ENCODE data around the gene MMP12. TPM values are rescaled to one million over a fixed set of nuclear protein-coding genes. Genes with fewer than 3 reads are reported as not detected.

MMP12 gene
- polyA plus RNA-seq, 3 donors, result not detected

DNA sequence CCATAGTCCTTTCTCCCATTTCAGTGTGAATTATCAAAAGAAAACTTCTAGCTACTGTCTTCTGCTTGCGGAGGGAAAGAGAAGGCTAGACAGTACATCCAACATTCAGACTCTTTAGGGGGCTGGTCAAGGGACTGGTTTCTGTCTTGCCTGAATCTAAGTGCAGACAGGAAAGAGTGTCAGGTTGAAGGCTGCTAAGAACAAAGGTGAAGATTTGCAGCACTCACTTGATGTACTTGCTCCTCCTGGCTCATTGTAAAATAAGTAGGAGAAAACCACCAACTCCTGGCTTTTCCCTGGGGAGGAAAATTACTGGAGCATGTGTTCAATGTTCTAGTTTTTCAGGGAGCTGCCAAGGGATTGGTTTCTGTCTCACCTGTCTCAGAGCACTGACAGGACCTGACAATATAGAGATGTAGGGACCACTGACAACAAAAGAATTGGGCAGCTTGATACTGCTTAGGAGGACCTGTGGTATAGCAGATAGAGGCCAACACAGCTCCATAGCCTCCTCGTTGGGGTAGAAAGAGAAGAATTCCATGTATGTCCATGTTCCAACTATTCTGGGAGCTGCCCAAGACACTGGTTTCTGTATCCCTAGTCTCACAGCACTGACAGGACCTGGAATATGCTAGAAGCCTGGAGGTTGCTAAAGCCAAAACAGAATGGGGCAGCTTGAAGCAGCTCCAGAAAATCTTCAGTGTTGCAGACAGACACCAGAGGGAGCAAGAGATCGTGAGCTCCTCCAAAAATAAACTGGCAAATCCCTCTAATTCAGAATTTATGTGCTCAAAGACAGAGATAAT lies 39.7 kb upstream of the MMP12 start:
- peaks cover 0 to 1% (median 0%) of the 10 kb centered on the region in 7 donors for H3K9me3 Mint-ChIP-seq
- no CpG with 5 or more reads among the region's 3 CpGs for WGBS (ENCODE audit: insufficient coverage)
- Histone ChIP-seq H3K27ac (ENCODE audit: low read depth in 1 of 2, low read length in 2 of 2) (no peak overlapping the region), H3K27me3 (ENCODE audit: control insufficient read depth in 2 of 2, insufficient read depth in 2 of 2, low read length in 2 of 2) (peaks cover 33 to 34% of the 10 kb centered on the region in 2 donors), H3K9me3 (replicated peaks in 1 of 2; ENCODE audit: control insufficient read depth in 1 of 2, insufficient read depth in 1 of 2, low read length in 2 of 2) (no peaks in the 10 kb centered on the region), H3K4me2 (replicated peaks; ENCODE audit: extremely low read depth, low read length, poor library complexity, severe bottlenecking) (no peak overlapping the region), H3K79me2 (ENCODE audit: insufficient read depth, low read length) (no peaks in the 10 kb centered on the region), H3K4me3 (replicated peaks in 1 of 3; ENCODE audit: low read depth in 2 of 3, low read length in 3 of 3) (no peak overlapping the region), H2AFZ (ENCODE audit: insufficient read depth, low read depth, low read length, poor library complexity, severe bottlenecking) (no peak overlapping the region), H3K36me3 (replicated peaks in 1 of 2; ENCODE audit: control insufficient read depth in 1 of 2, insufficient read depth in 2 of 2, low read length in 2 of 2) (no peaks in the 10 kb centered on the region), H4K20me1 (ENCODE audit: insufficient read depth, low read length) (no peaks in the 10 kb centered on the region), H3K4me1 (ENCODE audit: control insufficient read depth in 1 of 2, insufficient read depth in 2 of 2, low read length in 2 of 2) (peaks cover 3 to 4% of the 10 kb centered on the region in 2 donors), H3K9ac (ENCODE audit: insufficient read depth, low read length, poor library complexity, severe bottlenecking) (no peak overlapping the region)
- intact Hi-C loops (cut with micrococcal nuclease), result no loop called here
- H3K27me3 Mint-ChIP-seq (ENCODE audit: low read depth in 3 of 3), result peaks cover 26 to 44% (median 30%) of the 10 kb centered on the region in 3 donors
- DNase-seq, result peak in 2 of 3 donors; percentile 6 to 14
- H3K36me3 Mint-ChIP-seq, result no peaks in the 10 kb centered on the region
- H3K4me3 Mint-ChIP-seq, result no peak overlapping the region
- TF ChIP-seq, protein P1, sequence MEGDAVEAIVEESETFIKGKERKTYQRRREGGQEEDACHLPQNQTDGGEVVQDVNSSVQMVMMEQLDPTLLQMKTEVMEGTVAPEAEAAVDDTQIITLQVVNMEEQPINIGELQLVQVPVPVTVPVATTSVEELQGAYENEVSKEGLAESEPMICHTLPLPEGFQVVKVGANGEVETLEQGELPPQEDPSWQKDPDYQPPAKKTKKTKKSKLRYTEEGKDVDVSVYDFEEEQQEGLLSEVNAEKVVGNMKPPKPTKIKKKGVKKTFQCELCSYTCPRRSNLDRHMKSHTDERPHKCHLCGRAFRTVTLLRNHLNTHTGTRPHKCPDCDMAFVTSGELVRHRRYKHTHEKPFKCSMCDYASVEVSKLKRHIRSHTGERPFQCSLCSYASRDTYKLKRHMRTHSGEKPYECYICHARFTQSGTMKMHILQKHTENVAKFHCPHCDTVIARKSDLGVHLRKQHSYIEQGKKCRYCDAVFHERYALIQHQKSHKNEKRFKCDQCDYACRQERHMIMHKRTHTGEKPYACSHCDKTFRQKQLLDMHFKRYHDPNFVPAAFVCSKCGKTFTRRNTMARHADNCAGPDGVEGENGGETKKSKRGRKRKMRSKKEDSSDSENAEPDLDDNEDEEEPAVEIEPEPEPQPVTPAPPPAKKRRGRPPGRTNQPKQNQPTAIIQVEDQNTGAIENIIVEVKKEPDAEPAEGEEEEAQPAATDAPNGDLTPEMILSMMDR (IDR thresholded peaks at IDR 0.05), result peak; percentile 54
- H3K4me1 Mint-ChIP-seq, result peaks cover 2% of the 10 kb centered on the region
- H3K27ac Mint-ChIP-seq, result no peak overlapping the region

DNA sequence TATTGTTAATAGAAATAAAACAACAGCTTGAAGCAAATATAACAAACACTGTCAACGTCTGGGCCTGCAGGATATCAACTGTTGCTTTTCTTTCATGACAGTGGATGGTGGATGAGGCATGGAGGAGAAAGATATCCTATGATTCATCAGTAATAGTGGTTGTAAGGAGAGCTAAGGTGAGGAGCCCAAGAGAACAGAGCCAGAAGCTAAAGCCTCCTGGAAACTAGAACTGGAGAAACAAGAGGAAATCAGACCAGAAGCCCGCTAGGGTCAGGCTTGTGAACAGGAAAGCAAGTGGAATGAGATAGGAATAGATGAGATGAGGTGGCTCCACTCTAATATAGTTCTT lies 37.7 kb upstream of the MMP12 start:
- WGBS (ENCODE audit: insufficient coverage), result no CpG with 5 or more reads among the region's 2 CpGs
- Histone ChIP-seq H3K4me3 (replicated peaks in 1 of 3; ENCODE audit: low read depth in 2 of 3, low read length in 3 of 3) (no peak overlapping the region), H3K4me2 (replicated peaks; ENCODE audit: extremely low read depth, low read length, poor library complexity, severe bottlenecking) (no peak overlapping the region), H3K36me3 (replicated peaks in 1 of 2; ENCODE audit: control insufficient read depth in 1 of 2, insufficient read depth in 2 of 2, low read length in 2 of 2) (no peaks in the 10 kb centered on the region), H2AFZ (ENCODE audit: insufficient read depth, low read depth, low read length, poor library complexity, severe bottlenecking) (no peak overlapping the region), H3K4me1 (ENCODE audit: control insufficient read depth in 1 of 2, insufficient read depth in 2 of 2, low read length in 2 of 2) (no peaks in the 10 kb centered on the region), H3K9ac (ENCODE audit: insufficient read depth, low read length, poor library complexity, severe bottlenecking) (no peak overlapping the region), H3K79me2 (ENCODE audit: insufficient read depth, low read length) (no peaks in the 10 kb centered on the region), H3K27ac (ENCODE audit: low read depth in 1 of 2, low read length in 2 of 2) (no peak overlapping the region), H3K27me3 (ENCODE audit: control insufficient read depth in 2 of 2, insufficient read depth in 2 of 2, low read length in 2 of 2) (peaks cover 20 to 22% of the 10 kb centered on the region in 2 donors), H4K20me1 (ENCODE audit: insufficient read depth, low read length) (no peaks in the 10 kb centered on the region), H3K9me3 (replicated peaks in 1 of 2; ENCODE audit: control insufficient read depth in 1 of 2, insufficient read depth in 1 of 2, low read length in 2 of 2) (no peaks in the 10 kb centered on the region)
- intact Hi-C loops (cut with micrococcal nuclease), result no loop called here
- Mint-ChIP-seq H3K4me1 (no peaks in the 10 kb centered on the region), H3K27me3 (ENCODE audit: low read depth in 3 of 3) (peaks cover 14 to 34% (median 20%) of the 10 kb centered on the region in 3 donors), H3K4me3 (no peak overlapping the region), H3K9me3 (peaks cover 0 to 2% (median 0%) of the 10 kb centered on the region in 7 donors), H3K36me3 (no peaks in the 10 kb centered on the region), H3K27ac (no peak overlapping the region)
- TF ChIP-seq, protein P1 (IDR thresholded peaks at IDR 0.05), result no peak
- DNase-seq, result no peak
